Fibroblast of lung (primary cell): ENCODE measurements around the gene FAH.

Experiments
- EZH2 ChIP-seq: IDR thresholded peaks from 2 replicates; pipeline ENCODE4 v1.5.1; 2012; ENCODE audit warnings: low read length, control low read depth, mild to moderate bottlenecking; ENCODE audit errors: missing control alignments
- TF ChIP-seq, protein P1 (sequence below), 2 donors: IDR thresholded peaks in 1 of 2; conservative IDR thresholded peaks in 1 of 2; 1 replicate in 1 of 2; 2 replicates in 1 of 2; pipeline ENCODE4 v1.5.1; 2011 to 2012; ENCODE audit warnings: low read length in 2 of 2, control low read depth in 1 of 2, inconsistent platforms in 1 of 2, low read depth in 1 of 2, mild to moderate bottlenecking in 1 of 2

DNA sequence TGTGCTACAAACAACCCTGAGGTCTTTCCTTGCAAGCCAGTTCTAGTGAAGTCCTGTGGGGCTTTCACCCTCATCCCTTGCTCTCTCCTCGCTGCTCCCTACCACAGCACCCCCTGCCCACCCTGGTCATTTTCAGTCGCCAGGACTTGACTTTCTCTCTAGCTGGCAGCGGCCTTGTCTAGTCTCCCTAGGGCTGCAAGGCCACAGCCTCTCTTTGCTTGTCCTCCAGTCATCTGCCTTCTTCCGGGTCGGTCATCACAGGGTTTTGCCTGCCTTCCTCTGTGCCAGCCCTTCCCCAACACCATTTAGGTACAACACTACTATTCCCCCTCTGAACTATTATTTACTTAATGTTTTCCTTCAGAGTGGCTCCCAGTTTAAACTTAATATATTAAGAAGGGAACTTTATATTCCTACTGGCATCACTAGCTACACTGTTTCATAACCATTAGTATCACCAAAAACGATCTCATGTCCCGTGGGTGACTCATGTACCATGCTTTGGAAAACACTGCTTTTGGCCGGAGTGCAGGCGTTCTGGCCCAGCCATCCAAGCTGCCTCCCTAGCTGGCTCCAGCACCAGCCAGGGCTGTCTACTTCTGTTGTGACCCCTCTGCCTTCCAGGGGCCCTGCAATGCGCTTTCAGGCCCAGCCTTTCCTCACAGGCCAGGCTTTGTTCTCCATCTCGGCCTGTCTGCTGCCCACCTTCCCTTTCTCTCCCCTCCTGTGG, 21.4 kb downstream of the FAH start:
- TF ChIP-seq, protein P1, sequence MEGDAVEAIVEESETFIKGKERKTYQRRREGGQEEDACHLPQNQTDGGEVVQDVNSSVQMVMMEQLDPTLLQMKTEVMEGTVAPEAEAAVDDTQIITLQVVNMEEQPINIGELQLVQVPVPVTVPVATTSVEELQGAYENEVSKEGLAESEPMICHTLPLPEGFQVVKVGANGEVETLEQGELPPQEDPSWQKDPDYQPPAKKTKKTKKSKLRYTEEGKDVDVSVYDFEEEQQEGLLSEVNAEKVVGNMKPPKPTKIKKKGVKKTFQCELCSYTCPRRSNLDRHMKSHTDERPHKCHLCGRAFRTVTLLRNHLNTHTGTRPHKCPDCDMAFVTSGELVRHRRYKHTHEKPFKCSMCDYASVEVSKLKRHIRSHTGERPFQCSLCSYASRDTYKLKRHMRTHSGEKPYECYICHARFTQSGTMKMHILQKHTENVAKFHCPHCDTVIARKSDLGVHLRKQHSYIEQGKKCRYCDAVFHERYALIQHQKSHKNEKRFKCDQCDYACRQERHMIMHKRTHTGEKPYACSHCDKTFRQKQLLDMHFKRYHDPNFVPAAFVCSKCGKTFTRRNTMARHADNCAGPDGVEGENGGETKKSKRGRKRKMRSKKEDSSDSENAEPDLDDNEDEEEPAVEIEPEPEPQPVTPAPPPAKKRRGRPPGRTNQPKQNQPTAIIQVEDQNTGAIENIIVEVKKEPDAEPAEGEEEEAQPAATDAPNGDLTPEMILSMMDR (conservative IDR thresholded peaks at IDR 0.05 in 1 of 2, IDR thresholded peaks at IDR 0.05 in 1 of 2; ENCODE audit: low read depth in 1 of 2, low read length in 2 of 2): no peak
- no peak for TF ChIP-seq EZH2
